Mucosa of descending colon (tissue), 3 donors: Measurements from ENCODE around the gene ATP11B. TPM values are rescaled to one million over a fixed set of nuclear protein-coding genes. Genes with fewer than 3 reads are reported as not detected.

Experiments used
- ATAC-seq: fragments of 200-7000 bp; cut with Tn5 transposase; one replicate; pipeline ENCODE4 v1.9.1; 2020; ENCODE audit warnings: mild to moderate bottlenecking, moderate library complexity
- DNase-seq, 3 donors: peaks; one replicate each; pipeline ENCODE4 v3.0.0-alpha.2; 2020
- H3K36me3 ChIP-seq: fragments of 200-600 bp; one replicate; pipeline ENCODE4 v1.8.0; 2021; ENCODE audit warnings: low read depth, mild to moderate bottlenecking
- H3K4me1 ChIP-seq: fragments of 200-600 bp; one replicate; pipeline ENCODE4 v1.8.0; 2021; ENCODE audit warnings: low read depth, mild to moderate bottlenecking
- H3K4me3 ChIP-seq: fragments of 200-600 bp; one replicate; pipeline ENCODE4 v1.8.0; 2021; ENCODE audit warnings: mild to moderate bottlenecking
- H3K9me3 ChIP-seq: fragments of 200-600 bp; one replicate; pipeline ENCODE4 v1.8.0; 2021; ENCODE audit warnings: mild to moderate bottlenecking
- CTCF ChIP-seq: fragments of 200-600 bp; IDR thresholded peaks from one replicate; pipeline ENCODE4 v1.8.0; 2022; ENCODE audit warnings: antibody characterized with exemption, mild to moderate bottlenecking
- intact Hi-C, 2 donors: fragments of 100-400 bp; cut with DNase I in 1 of 2; cut with micrococcal nuclease in 1 of 2; formaldehyde crosslinking; loops; one replicate each; pipeline versions ENCODE4 v1.11.0 to v1.11.1; 2022; cut with DNase I, micrococcal nuclease
- total RNA-seq, 3 donors: library from RNA; stranded (reverse); fragmentation: NEBNext Ultra II Directional in 2 of 3; extraction: Animal tissue kit (Norgen Biotek cat#: 25700) in 2 of 3; gene quantifications; one replicate each; pipeline versions ENCODE4 v1.2.1 to v1.2.4, GENCODE V29; 2021 to 2023
- donor health status: DM: no; HTN: no; CAD: no; lungs with moderate emphysema.
- donor health status: DM: no; HTN: no; CAD: no.
- donor health status: DM: no; HTN: yes; CAD: no.

Gene ATP11B
- total RNA-seq, 3 donors from 2014 or later, result 100 to 107 (median 102) TPM

DNA sequence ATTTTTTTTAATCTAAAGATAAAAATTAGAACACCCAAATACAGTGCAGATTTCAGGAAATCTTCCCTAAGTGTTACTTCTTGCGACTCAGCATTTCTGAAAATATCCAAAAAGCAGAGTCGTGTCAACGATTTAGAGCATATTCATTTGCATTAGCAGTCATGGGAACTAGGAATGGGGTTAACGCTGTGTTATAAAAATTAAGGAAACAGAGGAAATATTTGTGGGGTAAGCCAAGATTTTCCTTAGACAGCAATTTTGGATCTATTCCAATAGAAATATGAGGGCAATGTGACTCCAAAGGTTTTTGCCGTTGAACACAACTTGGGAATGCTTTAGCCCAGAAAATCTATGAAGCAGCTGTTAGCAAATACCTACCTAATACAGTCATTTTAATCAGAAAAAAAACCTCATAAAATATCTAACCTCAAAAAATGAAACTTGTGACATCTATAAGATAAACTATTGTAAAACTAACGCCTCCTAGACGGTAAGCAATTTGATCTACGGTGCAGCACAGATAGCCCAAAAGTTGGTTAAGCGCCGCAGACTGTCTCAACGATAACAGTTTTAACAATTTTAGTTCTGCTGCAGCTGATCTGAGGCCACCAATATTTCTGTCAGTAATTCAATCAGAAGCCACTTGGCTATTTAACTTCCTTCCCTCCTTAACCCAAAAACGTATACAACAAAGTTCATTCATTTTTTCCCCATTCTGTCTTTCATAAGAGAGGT lies 5.8 kb upstream of the ATP11B start:
- no peak for TF ChIP-seq CTCF
- Histone ChIP-seq H3K4me3 (no peak overlapping the region), H3K36me3 (no peaks in the 10 kb centered on the region), H3K9me3 (no peaks in the 10 kb centered on the region), H3K4me1 (no peaks in the 10 kb centered on the region)
- DNase-seq (no peak), ATAC-seq (no peak)
- intact Hi-C loops, result no loop called here

- intact Hi-C loops, result no loop called here
- no peak for ATAC-seq
- no peak for TF ChIP-seq CTCF
- no peaks in the 10 kb centered on the region for H3K4me1 ChIP-seq
- H3K4me3 ChIP-seq, result no peak overlapping the region
- no peaks in the 10 kb centered on the region for H3K9me3 ChIP-seq
- H3K36me3 ChIP-seq, result no peaks in the 10 kb centered on the region
- DNase-seq, result no peak
These were observed 3.9 kb upstream of the ATP11B start for GRCh38 chr3:182789371-182789770.

- no peaks in the 10 kb centered on the region for H3K36me3 ChIP-seq
- no peak for ATAC-seq
- peaks cover 7% of the 10 kb centered on the region for H3K4me1 ChIP-seq
- TF ChIP-seq CTCF, result no peak
- no peak for DNase-seq
- H3K4me3 ChIP-seq, result no peak overlapping the region
- intact Hi-C loops, result no loop called here
- no peaks in the 10 kb centered on the region for H3K9me3 ChIP-seq
These were observed 2.7 kb upstream of the ATP11B start for GRCh38 chr3:182790612-182791011.

DNA sequence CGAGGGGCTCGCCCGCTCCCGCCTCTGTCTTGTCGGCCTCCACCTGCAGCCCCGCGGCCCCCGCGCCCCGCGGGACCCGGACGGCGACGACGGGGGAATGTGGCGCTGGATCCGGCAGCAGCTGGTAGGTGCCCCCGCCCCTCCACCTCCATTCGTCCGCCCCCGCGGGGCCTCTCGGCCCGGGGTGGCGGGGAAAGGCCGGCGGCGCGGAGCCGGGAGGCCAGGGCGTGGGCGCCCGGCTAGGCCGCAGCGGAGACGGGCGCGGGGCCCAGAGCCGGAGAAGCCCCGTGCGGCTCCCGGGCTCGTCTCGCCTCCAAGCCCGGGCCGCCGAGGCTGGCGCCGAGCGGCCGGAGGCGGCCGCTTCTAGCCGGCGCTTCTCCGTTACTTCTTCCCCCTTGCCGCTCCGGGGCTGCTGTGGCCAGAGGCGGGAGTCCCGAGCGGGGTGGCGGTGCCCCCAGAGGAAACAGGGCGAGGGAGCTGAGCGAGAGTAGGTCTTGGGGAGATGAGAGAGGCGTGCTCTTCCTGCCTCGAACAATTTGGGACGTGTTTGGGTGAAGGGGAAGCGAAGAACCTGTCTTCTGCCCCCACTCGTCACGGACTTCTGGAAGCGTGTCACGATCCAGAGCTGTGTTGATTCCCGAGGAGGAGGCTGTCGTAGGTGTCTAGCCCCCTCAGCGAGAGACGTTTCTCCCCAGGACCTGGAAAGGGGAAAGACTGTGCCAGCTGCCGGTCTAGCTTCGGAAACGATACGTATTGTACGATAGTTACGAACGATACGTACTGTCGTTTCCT lies 555 bp downstream of the ATP11B start:
- Histone ChIP-seq H3K36me3 (no peaks in the 10 kb centered on the region), H3K4me1 (peaks cover 9% of the 10 kb centered on the region), H3K4me3 (peak overlapping the region; percentile 92), H3K9me3 (no peaks in the 10 kb centered on the region)
- no peak for TF ChIP-seq CTCF
- peak; percentile 69 for ATAC-seq
- intact Hi-C loops, result no loop called here
- peak; percentile 65 to 71 (median 69) for DNase-seq

- Histone ChIP-seq H3K36me3 (no peaks in the 10 kb centered on the region), H3K4me1 (peaks cover 9% of the 10 kb centered on the region), H3K4me3 (peak overlapping the region; percentile 92), H3K9me3 (no peaks in the 10 kb centered on the region)
- intact Hi-C loops, result no loop called here
- ATAC-seq (no peak), DNase-seq (peak in 1 of 3 donors; percentile 17)
- no peak for TF ChIP-seq CTCF
These were observed 1.4 kb downstream of the ATP11B start for GRCh38 chr3:182794455-182795388.
